Measurements from ENCODE around the gene WWC2. TPM values are rescaled to one million over a fixed set of nuclear protein-coding genes. Genes with fewer than 3 reads are reported as not detected.

Gene WWC2
- total RNA-seq, 4 donors from 2014 or later = 33.7 to 48.3 (median 42.9) TPM

- no peak for TF ChIP-seq CTCF (IDR thresholded peaks at IDR 0.05)
- ATAC-seq (ENCODE audit: low FRiP score) (no peak), DNase-seq (ENCODE audit: low spot score) (no peak)
These were observed 72.6 kb downstream of the WWC2 start for GRCh38 chr4:183171484-183172267.

GRCh38 chr4:183172881-183173280 lies 73.8 kb downstream of the WWC2 start:
- no peak for DNase-seq (ENCODE audit: low spot score)
- no peak for ATAC-seq (ENCODE audit: low FRiP score)

GRCh38 chr4:183173580-183174526 lies 74.8 kb downstream of the WWC2 start:
- no peak for TF ChIP-seq CTCF (IDR thresholded peaks at IDR 0.05)
- ATAC-seq (ENCODE audit: low FRiP score) (peak; percentile 52), DNase-seq (ENCODE audit: low spot score) (no peak)

More at GRCh38 chr4:183172881-183173280, 73.8 kb downstream of the WWC2 start:
- no peak for TF ChIP-seq CTCF (IDR thresholded peaks at IDR 0.05)

- TF ChIP-seq CTCF (IDR thresholded peaks at IDR 0.05) = no peak
- no peak for ATAC-seq (ENCODE audit: low FRiP score)
- DNase-seq (ENCODE audit: low spot score) = no peak
These were observed 76.7 kb downstream of the WWC2 start for GRCh38 chr4:183175631-183176232.

GRCh38 chr4:183177001-183177400 lies 77.9 kb downstream of the WWC2 start:
- ATAC-seq (ENCODE audit: low FRiP score) = no peak
- DNase-seq (ENCODE audit: low spot score) = no peak
- TF ChIP-seq CTCF (IDR thresholded peaks at IDR 0.05) = no peak

GRCh38 chr4:183178201-183178600 lies 79.1 kb downstream of the WWC2 start:
- ATAC-seq (ENCODE audit: low FRiP score) (no peak), DNase-seq (ENCODE audit: low spot score) (no peak)
- no peak for TF ChIP-seq CTCF (IDR thresholded peaks at IDR 0.05)
